Non-pigmented ciliary epithelial cell (primary cell): ENCODE results near the gene SLC8A3.

Source experiments
- DNase-seq: peaks from one replicate; pipeline ENCODE4 v3.0.0-alpha.2; 2010; ENCODE audit warnings: low read depth

Gene SLC8A3

DNA sequence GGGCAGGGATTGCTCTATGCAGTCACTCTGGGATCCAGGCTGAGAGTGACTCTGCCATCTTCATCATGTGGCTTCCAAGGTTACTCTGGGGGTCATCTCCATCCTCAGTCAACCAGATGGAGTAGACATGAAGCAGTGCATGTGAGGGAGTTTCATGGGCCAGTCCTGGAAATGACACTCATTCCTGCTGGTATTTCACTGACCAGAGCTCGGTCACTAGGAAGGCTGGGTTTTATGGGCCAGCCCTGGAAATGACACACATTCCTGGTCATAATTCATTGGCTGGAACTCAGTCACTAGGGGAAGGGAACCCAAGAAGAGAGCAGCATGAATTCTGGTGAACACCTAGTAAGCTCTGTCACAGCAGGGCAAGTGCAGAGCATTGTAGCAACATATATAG lies 164.9 kb downstream of the SLC8A3 start:
- no peak for DNase-seq

GRCh38 chr14:70022771-70023445 lies 165.8 kb downstream of the SLC8A3 start:
- DNase-seq, result no peak

- DNase-seq, result no peak
Observed at GRCh38 chr14:70021548-70022220, 167.1 kb downstream of the SLC8A3 start.

DNA sequence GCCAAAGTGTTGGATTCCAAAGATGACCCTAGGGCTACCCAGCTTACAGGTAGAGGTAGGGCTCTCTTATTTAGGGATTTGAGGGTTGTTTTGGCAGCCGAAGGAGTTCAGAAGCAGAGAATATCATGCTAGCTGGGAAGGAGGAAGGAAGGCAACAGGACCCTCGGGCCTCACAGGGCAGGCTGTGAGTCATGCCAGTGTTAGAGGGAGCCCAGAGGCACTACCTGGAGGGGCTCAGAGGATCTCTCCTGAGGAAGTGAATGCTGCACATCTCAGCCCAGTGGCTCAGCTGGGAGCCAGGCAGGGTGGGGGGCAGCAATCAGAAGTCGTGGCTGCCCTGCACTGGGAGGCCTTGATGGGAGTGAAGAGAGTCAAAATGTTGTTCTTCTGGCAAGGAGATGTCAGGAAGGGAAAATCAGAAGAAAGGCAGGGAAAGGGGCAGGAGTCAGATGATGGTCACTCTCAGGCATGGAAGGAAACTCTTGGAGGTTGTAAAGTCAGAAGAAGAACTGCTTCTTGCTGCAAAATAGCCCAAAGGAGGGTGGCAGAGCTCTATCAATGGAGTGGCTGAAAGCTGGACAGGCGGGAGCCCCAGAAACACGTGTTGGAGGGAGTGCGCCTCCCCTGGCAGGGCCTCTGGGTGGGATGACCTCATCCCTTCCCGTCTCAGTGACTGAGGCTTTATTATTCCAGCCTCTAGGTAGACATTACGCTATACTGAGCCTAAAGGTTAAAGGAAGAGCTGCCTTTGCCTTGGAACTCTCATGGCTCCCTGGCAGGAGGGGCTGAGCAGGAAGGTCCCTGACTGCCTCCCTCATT lies 168.2 kb downstream of the SLC8A3 start:
- no peak for DNase-seq

DNA sequence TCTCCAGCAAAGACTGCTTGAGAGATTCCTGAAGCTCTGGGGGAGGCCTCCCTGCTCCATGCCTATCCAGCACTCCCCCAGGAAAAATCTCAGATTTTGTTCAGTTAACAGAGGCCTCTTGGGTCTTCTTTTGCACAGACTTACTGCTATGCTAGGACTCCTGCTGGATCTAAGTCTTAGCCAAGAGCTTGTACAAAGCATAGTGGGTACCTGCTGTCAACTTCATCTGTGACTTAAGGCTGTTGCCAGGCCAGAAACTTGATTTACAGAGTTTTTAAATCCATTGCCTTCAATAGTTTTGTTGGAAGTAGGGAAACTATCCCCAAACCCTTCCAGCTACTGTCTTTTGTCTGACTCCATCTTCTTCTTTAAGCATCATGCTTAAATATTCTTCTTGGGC lies 169.1 kb downstream of the SLC8A3 start:
- DNase-seq, result no peak

- no peak for DNase-seq
Observed at GRCh38 chr14:70018713-70019211, 170.0 kb downstream of the SLC8A3 start.

DNA sequence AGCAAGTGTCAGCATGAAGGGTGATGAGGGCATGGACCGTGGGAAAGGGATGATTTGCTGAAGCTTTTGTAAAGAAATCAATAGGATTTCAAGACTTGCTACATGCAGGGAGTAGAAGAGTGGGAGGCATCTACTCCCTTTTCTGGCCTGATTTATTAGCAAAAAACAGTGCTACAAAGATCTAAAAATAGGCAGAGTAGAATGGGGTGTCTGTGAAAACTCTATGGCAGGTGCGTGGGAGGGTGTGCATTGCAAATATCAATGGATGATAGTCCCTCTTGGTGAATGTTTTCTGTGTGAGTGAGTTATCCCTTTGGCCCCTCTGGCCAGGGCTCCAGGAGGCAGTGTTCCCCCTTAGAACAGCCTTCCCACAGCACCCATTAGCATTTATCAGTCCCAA lies 170.5 kb downstream of the SLC8A3 start:
- DNase-seq, result no peak

- DNase-seq, result no peak
Observed at GRCh38 chr14:70014406-70015095, 174.2 kb downstream of the SLC8A3 start.

DNA sequence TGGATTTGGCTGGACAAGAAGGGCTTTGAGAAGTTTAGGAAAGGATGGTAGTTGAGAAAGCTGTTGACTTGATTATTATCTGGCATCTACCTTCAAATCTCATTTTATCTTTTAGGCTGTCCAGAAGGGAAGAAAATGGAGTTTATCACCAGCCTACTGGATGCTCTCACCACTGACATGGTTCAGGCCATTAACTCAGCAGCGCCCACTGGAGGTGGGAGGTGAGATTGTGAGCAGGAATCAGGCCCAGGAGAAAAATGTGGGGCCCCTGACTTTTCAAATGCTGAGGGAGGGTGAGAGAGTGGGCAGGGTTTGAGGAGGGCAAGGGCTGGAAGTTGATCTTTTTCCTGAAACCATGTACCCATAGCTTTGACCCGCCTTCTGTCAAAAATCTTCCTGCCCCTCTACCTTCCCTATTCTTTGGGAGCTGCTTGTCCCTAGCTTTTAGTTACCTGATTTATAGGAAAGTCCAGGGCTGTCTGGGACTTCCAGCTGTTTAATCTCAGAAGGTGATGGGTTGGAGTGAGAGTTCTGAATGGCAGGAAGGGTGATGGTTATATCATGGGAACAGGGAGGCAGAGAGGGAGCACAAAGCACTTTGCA lies 175.4 kb downstream of the SLC8A3 start:
- no peak for DNase-seq

DNA sequence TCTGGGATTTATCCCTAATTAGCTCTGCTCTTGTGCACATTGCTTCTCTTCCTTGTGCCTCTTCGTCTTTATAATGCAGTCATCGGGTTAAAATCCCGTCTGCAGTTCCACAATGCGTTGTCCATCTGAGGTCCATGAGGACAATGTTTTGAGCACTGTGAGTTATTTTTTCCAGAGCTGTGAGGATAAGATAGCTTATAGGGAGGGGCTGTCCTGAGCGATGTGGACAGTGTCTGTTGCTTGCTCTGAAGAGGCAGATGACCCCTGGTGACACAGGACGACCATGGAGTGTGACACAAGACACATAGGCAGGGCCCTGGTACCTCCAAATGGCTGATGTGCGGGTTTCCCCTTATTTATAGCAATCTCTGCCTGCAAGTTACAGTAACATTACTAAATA lies 177.0 kb downstream of the SLC8A3 start:
- DNase-seq, result no peak

GRCh38 chr14:70011098-70011497 lies 177.7 kb downstream of the SLC8A3 start:
- no peak for DNase-seq

GRCh38 chr14:70009961-70010360 lies 178.8 kb downstream of the SLC8A3 start:
- no peak for DNase-seq

DNA sequence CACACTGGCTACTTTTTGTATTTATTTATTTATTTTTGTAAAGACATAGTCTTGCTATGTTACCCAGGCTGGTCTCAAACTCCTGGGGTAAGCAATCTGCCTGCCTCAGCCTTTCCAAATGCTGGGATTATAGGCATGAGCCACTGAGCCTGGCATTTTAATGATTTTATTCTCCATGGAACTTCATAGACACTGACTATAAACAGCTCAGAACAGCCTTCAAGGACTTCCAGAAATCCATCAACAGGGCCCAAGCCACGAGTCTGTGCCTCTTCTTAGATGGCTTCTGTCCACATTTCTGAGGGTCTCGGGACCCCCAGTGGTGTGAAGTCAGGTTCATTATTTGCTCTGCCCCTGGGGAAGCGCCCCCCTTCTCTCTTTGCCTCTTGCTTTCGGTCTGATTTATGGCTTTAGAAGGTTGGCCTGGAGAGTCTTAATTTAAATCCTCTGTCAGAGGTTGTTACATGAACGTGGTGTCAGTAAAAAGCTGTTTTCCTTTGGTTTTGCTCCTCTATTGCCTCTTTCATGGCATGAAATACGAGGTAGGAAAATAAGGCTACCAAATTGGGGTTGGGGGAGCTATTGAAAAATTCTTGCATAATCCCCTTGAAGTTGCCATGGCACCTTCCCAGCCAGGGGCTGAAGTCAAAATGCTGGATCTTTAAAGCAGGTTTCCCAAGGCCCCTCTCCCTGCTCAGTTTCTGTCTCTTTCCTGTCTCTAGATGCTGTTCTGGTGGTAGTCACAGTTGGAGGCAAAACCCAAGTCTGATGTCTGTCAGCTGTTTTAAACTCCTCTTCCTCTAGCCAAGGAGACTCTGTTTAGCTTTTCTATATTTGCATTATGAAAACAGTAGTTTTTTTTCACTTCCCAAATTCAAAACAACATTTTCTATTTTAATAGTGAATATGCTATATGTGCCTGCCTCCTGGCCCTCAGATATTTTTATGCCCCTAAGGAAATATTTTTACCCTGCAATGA lies 180.2 kb downstream of the SLC8A3 start:
- DNase-seq, result no peak

DNA sequence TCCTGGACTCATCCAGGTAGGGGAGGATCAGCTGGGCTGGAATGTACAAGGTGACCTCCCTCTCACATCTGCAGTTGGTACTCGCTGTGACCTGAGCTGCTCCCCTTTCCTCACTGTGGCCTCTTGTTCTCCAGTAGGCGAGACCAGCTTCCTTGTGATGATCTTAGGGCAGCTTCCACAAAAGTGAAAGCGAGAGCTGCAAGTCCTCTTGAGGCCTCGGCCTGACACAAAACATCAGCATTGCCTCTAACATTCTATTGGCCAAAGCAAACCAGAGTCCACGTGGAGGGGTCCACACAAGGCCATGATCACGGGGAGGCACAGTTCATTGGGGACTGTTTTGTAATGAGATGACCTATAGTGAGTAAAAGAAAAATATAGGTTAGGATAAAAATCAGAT lies 182.1 kb downstream of the SLC8A3 start:
- DNase-seq, result no peak

DNA sequence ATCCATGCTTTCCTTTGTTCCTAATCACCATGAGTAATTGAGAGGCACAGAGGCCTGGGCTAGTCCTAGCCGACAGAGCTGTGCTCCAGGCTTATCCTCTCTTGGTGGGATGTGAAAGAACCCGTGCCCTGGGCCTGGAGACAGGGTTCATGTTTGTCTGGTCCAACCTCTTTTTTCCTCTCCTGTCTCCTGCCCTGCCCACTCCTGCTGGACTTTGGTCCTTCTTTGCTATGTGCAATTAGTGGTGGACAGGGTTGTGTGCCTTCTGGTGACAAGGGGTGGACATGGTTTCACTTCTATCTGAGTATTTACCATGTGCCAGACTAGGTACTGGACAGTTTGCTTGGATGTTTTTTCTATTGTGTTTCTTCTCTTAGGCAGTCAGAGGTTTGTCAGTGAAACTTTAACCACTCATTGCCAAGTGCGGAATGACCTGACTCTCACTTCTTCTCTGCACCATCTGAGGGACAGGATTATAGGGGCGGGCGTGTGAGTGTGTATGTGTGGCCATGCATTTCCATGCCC lies 183.4 kb downstream of the SLC8A3 start:
- no peak for DNase-seq

GRCh38 chr14:70004791-70005190 lies 184.0 kb downstream of the SLC8A3 start:
- no peak for DNase-seq

GRCh38 chr14:70002589-70003346 lies 186.0 kb downstream of the SLC8A3 start:
- no peak for DNase-seq

DNA sequence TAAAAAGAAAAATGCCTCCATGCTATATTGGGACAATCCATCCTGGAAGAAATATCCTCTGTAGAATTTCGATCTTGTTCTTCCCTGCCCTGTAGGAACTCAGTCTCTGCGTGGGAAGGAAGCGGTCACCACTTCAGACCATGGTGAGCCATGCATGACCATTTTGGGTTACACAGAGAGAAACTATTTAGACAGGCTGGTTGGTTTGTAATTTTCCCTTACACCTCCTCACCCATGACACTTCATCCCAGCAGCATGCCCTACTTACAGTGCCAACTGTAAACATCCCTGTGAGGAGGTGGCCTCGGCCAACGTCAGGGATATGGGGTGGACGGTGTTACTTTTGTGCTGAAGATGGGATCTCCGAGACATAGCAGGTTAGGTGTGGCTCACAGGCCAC lies 188.2 kb downstream of the SLC8A3 start:
- DNase-seq, result no peak

DNA sequence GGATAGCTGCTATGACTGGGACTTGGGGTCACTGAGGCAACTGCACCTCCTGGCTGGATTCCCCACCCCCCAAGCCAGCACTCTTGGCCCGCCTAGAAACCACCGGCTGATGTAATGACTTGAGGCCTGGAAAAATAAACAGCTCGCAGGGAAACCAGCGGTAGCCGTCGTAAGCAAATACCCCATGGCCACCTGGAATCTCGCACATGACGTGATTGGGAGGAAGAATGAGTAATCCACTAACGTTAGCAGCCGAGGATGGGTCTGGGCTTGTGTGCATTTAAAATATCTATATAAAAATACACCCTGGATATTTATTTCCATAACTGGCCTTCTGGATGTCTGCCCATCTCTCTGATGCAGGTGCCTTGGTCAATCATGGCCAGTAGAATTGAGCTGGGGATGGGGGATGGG lies 189.5 kb downstream of the SLC8A3 start:
- peak; percentile 98 for DNase-seq

GRCh38 chr14:69997849-69998248 lies 190.9 kb downstream of the SLC8A3 start:
- peak; percentile 87 for DNase-seq
